GM12878 (cell line): ENCODE data around the gene NR6A1.

ENCODE experiments used
- CTCF ChIP-seq, 3 experiments: IDR thresholded peaks in 2 of 3; conservative IDR thresholded peaks in 1 of 3; 2 replicates each; pipeline ENCODE4 v1.5.1; 2011; ENCODE audit warnings: low read depth in 3 of 3, low read length in 3 of 3, mild to moderate bottlenecking in 3 of 3, control low read depth in 2 of 3, moderate library complexity in 2 of 3, inconsistent platforms in 1 of 3, mixed read lengths in 1 of 3; ENCODE audit not compliant: control insufficient read depth in 2 of 3, insufficient read depth in 1 of 3; ENCODE audit errors: extremely low read depth in 1 of 3
- FOXK2 ChIP-seq: fragments of 450-650 bp; IDR thresholded peaks from 2 replicates; pipeline ENCODE4 v1.6.1; 2017; ENCODE audit warnings: mild to moderate bottlenecking, moderate library complexity
- PKNOX1 ChIP-seq: fragments of 450-650 bp; IDR thresholded peaks from 2 replicates; pipeline ENCODE4 v1.6.1; 2016; ENCODE audit warnings: mild to moderate bottlenecking
- POLR2A ChIP-seq: IDR thresholded peaks from 2 replicates; pipeline ENCODE4 v1.6.1; 2011; ENCODE audit warnings: low read depth, mild to moderate bottlenecking, low read length
- POLR2AphosphoS5 ChIP-seq: IDR thresholded peaks from 2 replicates; pipeline ENCODE4 v1.6.1; 2011; ENCODE audit warnings: mild to moderate bottlenecking, low read length, inconsistent platforms
- STAT1 ChIP-seq: fragments of 450-650 bp; conservative IDR thresholded peaks from 2 replicates; pipeline ENCODE4 v1.6.1; 2014; ENCODE audit warnings: antibody characterized with exemption, mild to moderate bottlenecking
- TF ChIP-seq, protein P1 (sequence below): IDR thresholded peaks from 2 replicates; pipeline ENCODE4 v1.6.1; 2012; ENCODE audit warnings: mild to moderate bottlenecking, low read depth, low read length

DNA sequence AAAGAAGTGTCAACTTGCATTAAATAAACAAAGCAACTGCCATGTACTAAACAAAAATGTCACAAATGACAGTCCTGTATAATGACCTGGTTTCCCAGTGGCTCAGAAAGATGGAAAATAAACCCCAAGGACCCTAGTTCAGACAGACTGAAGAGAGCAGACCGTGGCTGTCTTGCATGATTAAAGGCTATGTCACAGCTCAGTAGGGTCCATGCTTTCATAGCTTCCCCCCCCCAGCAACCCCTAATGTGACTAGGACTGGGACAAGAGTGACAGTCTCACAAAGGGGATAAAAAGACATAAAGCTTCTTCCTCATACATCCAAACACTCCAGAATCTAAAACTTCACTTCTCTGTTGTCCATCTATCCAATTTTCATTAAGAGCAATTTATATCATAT, 113.6 kb downstream of the NR6A1 start:
- TF ChIP-seq, protein P1, sequence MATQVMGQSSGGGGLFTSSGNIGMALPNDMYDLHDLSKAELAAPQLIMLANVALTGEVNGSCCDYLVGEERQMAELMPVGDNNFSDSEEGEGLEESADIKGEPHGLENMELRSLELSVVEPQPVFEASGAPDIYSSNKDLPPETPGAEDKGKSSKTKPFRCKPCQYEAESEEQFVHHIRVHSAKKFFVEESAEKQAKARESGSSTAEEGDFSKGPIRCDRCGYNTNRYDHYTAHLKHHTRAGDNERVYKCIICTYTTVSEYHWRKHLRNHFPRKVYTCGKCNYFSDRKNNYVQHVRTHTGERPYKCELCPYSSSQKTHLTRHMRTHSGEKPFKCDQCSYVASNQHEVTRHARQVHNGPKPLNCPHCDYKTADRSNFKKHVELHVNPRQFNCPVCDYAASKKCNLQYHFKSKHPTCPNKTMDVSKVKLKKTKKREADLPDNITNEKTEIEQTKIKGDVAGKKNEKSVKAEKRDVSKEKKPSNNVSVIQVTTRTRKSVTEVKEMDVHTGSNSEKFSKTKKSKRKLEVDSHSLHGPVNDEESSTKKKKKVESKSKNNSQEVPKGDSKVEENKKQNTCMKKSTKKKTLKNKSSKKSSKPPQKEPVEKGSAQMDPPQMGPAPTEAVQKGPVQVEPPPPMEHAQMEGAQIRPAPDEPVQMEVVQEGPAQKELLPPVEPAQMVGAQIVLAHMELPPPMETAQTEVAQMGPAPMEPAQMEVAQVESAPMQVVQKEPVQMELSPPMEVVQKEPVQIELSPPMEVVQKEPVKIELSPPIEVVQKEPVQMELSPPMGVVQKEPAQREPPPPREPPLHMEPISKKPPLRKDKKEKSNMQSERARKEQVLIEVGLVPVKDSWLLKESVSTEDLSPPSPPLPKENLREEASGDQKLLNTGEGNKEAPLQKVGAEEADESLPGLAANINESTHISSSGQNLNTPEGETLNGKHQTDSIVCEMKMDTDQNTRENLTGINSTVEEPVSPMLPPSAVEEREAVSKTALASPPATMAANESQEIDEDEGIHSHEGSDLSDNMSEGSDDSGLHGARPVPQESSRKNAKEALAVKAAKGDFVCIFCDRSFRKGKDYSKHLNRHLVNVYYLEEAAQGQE, result no peak
- no peak for TF ChIP-seq CTCF (IDR thresholded peaks at IDR 0.05 in 2 of 3, conservative IDR thresholded peaks at IDR 0.05 in 1 of 3; ENCODE audit: control insufficient read depth in 2 of 3, extremely low read depth in 1 of 3, insufficient read depth in 1 of 3, low read depth in 3 of 3, low read length in 3 of 3)
- no peak for TF ChIP-seq STAT1
- no peak for TF ChIP-seq POLR2A
- TF ChIP-seq POLR2AphosphoS5, result no peak
- no peak for TF ChIP-seq FOXK2
- TF ChIP-seq PKNOX1, result no peak
